K562 (cell line): ENCODE measurements around the gene POLA1.

Experiments
- NR2C1 ChIP-seq, 2 experiments: fragments of 450-650 bp; IDR thresholded peaks; 2 replicates each; pipeline ENCODE4 v1.6.1; 2017; ENCODE audit warnings: mild to moderate bottlenecking in 2 of 2, antibody characterized with exemption in 1 of 2, inconsistent platforms in 1 of 2, missing compliant biosample characterization in 1 of 2, missing genetic modification characterization in 1 of 2
- SIN3A ChIP-seq, 2 experiments: fragments of 150-350 bp in 1 of 2; IDR thresholded peaks; 2 replicates each; pipeline ENCODE4 v1.6.1; 2011 to 2016; ENCODE audit warnings: borderline replicate concordance in 2 of 2, low read depth in 2 of 2, low read length in 2 of 2, mild to moderate bottlenecking in 2 of 2, moderate library complexity in 2 of 2; ENCODE audit not compliant: control insufficient read depth in 1 of 2

DNA sequence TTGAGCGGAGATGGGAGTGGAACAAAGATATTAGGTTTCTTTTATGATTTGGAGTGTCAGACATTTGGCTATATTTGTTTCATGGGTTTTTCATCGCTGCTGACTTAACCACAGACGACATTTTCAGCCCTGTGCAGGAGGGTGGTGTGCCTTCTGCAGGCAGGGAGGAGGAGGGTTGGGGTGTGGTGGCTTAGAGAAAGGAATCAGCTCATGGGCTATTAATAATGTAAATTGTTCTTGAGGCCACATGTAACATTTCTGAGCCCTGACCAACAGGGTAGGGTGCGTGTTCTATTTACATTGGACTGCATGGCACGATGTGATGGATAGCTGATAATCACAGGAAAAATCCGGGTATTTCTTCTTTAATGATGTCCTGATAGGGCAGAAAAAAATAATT lies 67.6 kb downstream of the POLA1 start:
- TF ChIP-seq SIN3A (IDR thresholded peaks at IDR 0.05; ENCODE audit: borderline replicate concordance in 2 of 2, control insufficient read depth in 1 of 2, low read depth in 2 of 2, low read length in 2 of 2), result no peak
- TF ChIP-seq NR2C1 (IDR thresholded peaks at IDR 0.05), result no peak
- TF ChIP-seq NR2C1 (tag; IDR thresholded peaks at IDR 0.05), result no peak
